Measurements from ENCODE around the gene LSG1.

LSG1 gene

GRCh38 chr3:194671900-194672808 lies at the start of gene LSG1:
LSG1 (minus strand) TSS chr3:194672191; CDS start chr3:194672162, 29 bp downstream.
- Histone ChIP-seq H3K79me2 (ENCODE audit: control insufficient read depth, low read length) (peaks cover 48% of the 10 kb centered on the region), H3K4me1 (ENCODE audit: control insufficient read depth, low read length) (peaks cover 22% of the 10 kb centered on the region), H3K4me2 (ENCODE audit: low read length) (peak within 1 kb of the TSS; percentile 87), H3F3A (ENCODE audit: control insufficient read depth, insufficient read depth) (no peaks in the 10 kb centered on the region), H3K9me2 (replicated peaks; ENCODE audit: control insufficient read depth, low read length) (no peaks in the 10 kb centered on the region), H3K4me3 (ENCODE audit: low read length) (peak within 1 kb of the TSS; percentile 86), H3K27ac (ENCODE audit: low read depth, low read length) (peak within 1 kb of the TSS; percentile 72), H4K20me1 (ENCODE audit: control insufficient read depth, insufficient read depth, low read depth, low read length) (peaks cover 4% of the 10 kb centered on the region; the same call in 1 of the 2 replicates), H3K9me3 (ENCODE audit: control insufficient read depth, insufficient read depth, low read length) (no peaks in the 10 kb centered on the region), H3K27me3 (ENCODE audit: control insufficient read depth, low read length) (peaks cover 6% of the 10 kb centered on the region; the same call in 1 of the 2 replicates), H3K36me3 (ENCODE audit: control insufficient read depth, low read length) (peaks cover 30% of the 10 kb centered on the region)
- no peak for TF ChIP-seq EZH2phosphoT487 (IDR thresholded peaks at IDR 0.05; ENCODE audit: borderline replicate concordance, low read length)
- TF ChIP-seq CTCF (IDR thresholded peaks at IDR 0.05; ENCODE audit: low read depth, low read length, poor library complexity, severe bottlenecking), result no peak

- no peaks in the 10 kb centered on the region for H3K36me3 ChIP-seq (ENCODE audit: control insufficient read depth, low read length)
- no peaks in the 10 kb centered on the region for H3K9me3 ChIP-seq (ENCODE audit: control insufficient read depth, insufficient read depth, low read length)
- H3F3A ChIP-seq (ENCODE audit: control insufficient read depth, insufficient read depth), result no peaks in the 10 kb centered on the region
- no peaks in the 10 kb centered on the region for H4K20me1 ChIP-seq (ENCODE audit: control insufficient read depth, insufficient read depth, low read depth, low read length)
- no peak overlapping the region for H3K4me2 ChIP-seq (ENCODE audit: low read length)
- no peak overlapping the region for H3K4me3 ChIP-seq (ENCODE audit: low read length)
- TF ChIP-seq EZH2phosphoT487 (IDR thresholded peaks at IDR 0.05; ENCODE audit: borderline replicate concordance, low read length) (no peak), CTCF (IDR thresholded peaks at IDR 0.05; ENCODE audit: low read depth, low read length, poor library complexity, severe bottlenecking) (no peak)
- no peaks in the 10 kb centered on the region for H3K9me2 ChIP-seq (replicated peaks; ENCODE audit: control insufficient read depth, low read length)
- no peak overlapping the region for H3K27ac ChIP-seq (ENCODE audit: low read depth, low read length)
- no peaks in the 10 kb centered on the region for H3K27me3 ChIP-seq (ENCODE audit: control insufficient read depth, low read length)
- H3K4me1 ChIP-seq (ENCODE audit: control insufficient read depth, low read length), result peaks cover 7% of the 10 kb centered on the region; the same call in 1 of the 2 replicates
- H3K79me2 ChIP-seq (ENCODE audit: control insufficient read depth, low read length), result no peaks in the 10 kb centered on the region
These were observed 48.1 kb upstream of the LSG1 start for GRCh38 chr3:194720048-194720447.

- H3K4me2 ChIP-seq (ENCODE audit: low read length), result no peak overlapping the region
- peaks cover 6% of the 10 kb centered on the region; the same call in 1 of the 2 replicates for H3K4me1 ChIP-seq (ENCODE audit: control insufficient read depth, low read length)
- H3K4me3 ChIP-seq (ENCODE audit: low read length), result no peak overlapping the region
- H3K27ac ChIP-seq (ENCODE audit: low read depth, low read length), result no peak overlapping the region
- TF ChIP-seq CTCF (IDR thresholded peaks at IDR 0.05; ENCODE audit: low read depth, low read length, poor library complexity, severe bottlenecking) (no peak), EZH2phosphoT487 (IDR thresholded peaks at IDR 0.05; ENCODE audit: borderline replicate concordance, low read length) (no peak)
- H3K9me2 ChIP-seq (replicated peaks; ENCODE audit: control insufficient read depth, low read length), result no peaks in the 10 kb centered on the region
- no peaks in the 10 kb centered on the region for H3K79me2 ChIP-seq (ENCODE audit: control insufficient read depth, low read length)
- H3F3A ChIP-seq (ENCODE audit: control insufficient read depth, insufficient read depth), result no peaks in the 10 kb centered on the region
- no peaks in the 10 kb centered on the region for H3K27me3 ChIP-seq (ENCODE audit: control insufficient read depth, low read length)
- no peaks in the 10 kb centered on the region for H3K36me3 ChIP-seq (ENCODE audit: control insufficient read depth, low read length)
- no peaks in the 10 kb centered on the region for H3K9me3 ChIP-seq (ENCODE audit: control insufficient read depth, insufficient read depth, low read length)
- no peaks in the 10 kb centered on the region for H4K20me1 ChIP-seq (ENCODE audit: control insufficient read depth, insufficient read depth, low read depth, low read length)
These were observed 46.1 kb upstream of the LSG1 start for GRCh38 chr3:194718079-194718478.

All from DOHH2 (cell line).